SK-N-SH (cell line): Measurements from ENCODE around the gene AP2A2. TPM values are rescaled to one million over a fixed set of nuclear protein-coding genes. Genes with fewer than 3 reads are reported as not detected.

ENCODE experiments used
- CTCF ChIA-PET: fragments of 300-600, 350-600 bp; formaldehyde crosslinking; extraction: SDS; loops from one replicate; lab custom pipeline; 2021; lab: Yijun Ruan, JAX
- POLR2A ChIA-PET: fragments of 350-600 bp; sonication (Branson Sonifier 250); formaldehyde crosslinking; extraction: SDS; loops from one replicate; lab custom pipeline; 2020; ENCODE audit warnings: antibody characterized with exemption, inconsistent platforms; lab: Yijun Ruan, JAX
- DNase-seq: peaks from one replicate; pipeline ENCODE4 v3.0.0; 2012
- H2AFZ ChIP-seq: fragments of 200-600 bp; sonication (generic); 2 replicates; pipeline ENCODE4 v1.8.1; 2016; ENCODE audit warnings: antibody characterized with exemption, mild to moderate bottlenecking, low read depth
- H3F3A ChIP-seq: fragments of 200-600 bp; sonication (generic); replicated peaks from 2 replicates; pipeline ENCODE3; 2016; ENCODE audit warnings: antibody characterized with exemption, mild to moderate bottlenecking; ENCODE audit not compliant: insufficient read depth
- H3K27ac ChIP-seq, 2 experiments: fragments of 200-500 bp in 1 of 2; fragments of 200-600 bp in 1 of 2; sonication (Bioruptor generic) in 1 of 2; sonication (generic), shearing (Covaris generic) in 1 of 2; 2 replicates each; pipeline versions ENCODE4 v1.5.1 to v1.6.1; 2014 to 2016; ENCODE audit warnings: low read depth in 2 of 2, inconsistent platforms in 1 of 2, low read length in 1 of 2, mild to moderate bottlenecking in 1 of 2, mixed read lengths in 1 of 2
- H3K27me3 ChIP-seq: fragments of 200-600 bp; sonication (generic), shearing (Covaris generic); 2 replicates; pipeline ENCODE4 v1.6.1; 2016; ENCODE audit warnings: mixed run types; ENCODE audit not compliant: insufficient read depth
- H3K36me3 ChIP-seq, 2 experiments: fragments of 200-500 bp in 1 of 2; fragments of 200-600 bp in 1 of 2; sonication (Bioruptor generic) in 1 of 2; sonication (generic) in 1 of 2; replicated peaks in 1 of 2; 2 replicates each; pipeline versions ENCODE3 to v1.5.1; 2014 to 2016; ENCODE audit warnings: low read length in 1 of 2, mild to moderate bottlenecking in 1 of 2; ENCODE audit not compliant: insufficient read depth in 2 of 2, control insufficient read depth in 1 of 2
- H3K4me1 ChIP-seq, 2 experiments: fragments of 200-500 bp in 1 of 2; fragments of 200-600 bp in 1 of 2; sonication (Bioruptor generic) in 1 of 2; sonication (generic), shearing (Covaris generic) in 1 of 2; 2 replicates each; pipeline versions ENCODE4 v1.5.1 to v1.6.1; 2014 to 2016; ENCODE audit warnings: low read depth in 1 of 2, low read length in 1 of 2, mixed run types in 1 of 2; ENCODE audit not compliant: insufficient read depth in 2 of 2, control insufficient read depth in 1 of 2
- H3K4me2 ChIP-seq: fragments of 200-600 bp; sonication (generic), shearing (Covaris generic); 2 replicates; pipeline ENCODE4 v1.6.1; 2017; ENCODE audit warnings: mixed run types
- H3K4me3 ChIP-seq, 2 experiments: fragments of 200-500 bp in 1 of 2; fragments of 200-600 bp in 1 of 2; sonication (Bioruptor generic) in 1 of 2; sonication (generic), shearing (Covaris generic) in 1 of 2; 2 replicates each; pipeline versions ENCODE4 v1.5.1 to v1.8.1; 2014 to 2016; ENCODE audit warnings: low read depth in 2 of 2, inconsistent platforms in 1 of 2, low read length in 1 of 2, mild to moderate bottlenecking in 1 of 2, mixed read lengths in 1 of 2, moderate library complexity in 1 of 2
- H3K79me2 ChIP-seq: fragments of 200-600 bp; sonication (generic); 2 replicates; pipeline ENCODE4 v1.8.1; 2017; ENCODE audit warnings: mild to moderate bottlenecking; ENCODE audit not compliant: insufficient read depth
- H3K9ac ChIP-seq: fragments of 200-600 bp; sonication (generic); 2 replicates; pipeline ENCODE4 v1.6.1; 2017; ENCODE audit warnings: mixed run types
- H3K9me2 ChIP-seq: fragments of 200-600 bp; sonication (generic); 2 replicates; pipeline ENCODE4 v1.6.1; 2017; ENCODE audit warnings: mixed run types
- H3K9me3 ChIP-seq: fragments of 200-600 bp; sonication (generic); 2 replicates; pipeline ENCODE4 v1.6.1; 2017; ENCODE audit warnings: mixed run types, mild to moderate bottlenecking, moderate library complexity
- H4K20me1 ChIP-seq: fragments of 200-600 bp; sonication (generic); 2 replicates; pipeline ENCODE4 v1.6.1; 2017; ENCODE audit warnings: mild to moderate bottlenecking, mixed run types; ENCODE audit not compliant: insufficient read depth
- EP300 ChIP-seq, 2 experiments: IDR thresholded peaks; 2 replicates each; pipeline versions ENCODE4 v1.4.0 to v1.6.1; 2012; ENCODE audit warnings: borderline replicate concordance in 1 of 2, low read depth in 1 of 2, low read length in 1 of 2
- GABPA ChIP-seq: IDR thresholded peaks from 2 replicates; pipeline ENCODE4 v1.4.0; 2012; ENCODE audit warnings: low read depth, mild to moderate bottlenecking
- IRF3 ChIP-seq: fragments of 150-350 bp; IDR thresholded peaks from 2 replicates; pipeline ENCODE4 v1.6.1; 2016; ENCODE audit warnings: mild to moderate bottlenecking, low read depth, low read length
- MAX ChIP-seq: IDR thresholded peaks from 2 replicates; pipeline ENCODE4 v1.4.0; 2012; ENCODE audit warnings: low read depth
- MEF2A ChIP-seq: IDR thresholded peaks from 2 replicates; pipeline ENCODE4 v1.4.0; 2012; ENCODE audit warnings: low read depth, borderline replicate concordance
- NFIC ChIP-seq: IDR thresholded peaks from 2 replicates; pipeline ENCODE4 v1.4.0; 2012; ENCODE audit warnings: borderline replicate concordance
- PBX3 ChIP-seq: IDR thresholded peaks from 2 replicates; pipeline ENCODE4; 2012
- RCOR1 ChIP-seq: fragments of 150-350 bp; IDR thresholded peaks from 2 replicates; pipeline ENCODE4 v1.6.1; 2017; ENCODE audit warnings: antibody characterized with exemption, low read length
- SIN3A ChIP-seq: IDR thresholded peaks from 2 replicates; pipeline ENCODE4 v1.6.1; 2012; ENCODE audit warnings: low read depth, mild to moderate bottlenecking, low read length, moderate library complexity, borderline replicate concordance
- SMC3 ChIP-seq: IDR thresholded peaks from 2 replicates; pipeline ENCODE4 v1.6.1; 2012; ENCODE audit warnings: low read depth, low read length, improper control_type of control experiment
- TAF1 ChIP-seq: IDR thresholded peaks from 2 replicates; pipeline ENCODE4 v1.6.1; 2012; ENCODE audit warnings: low read depth, mild to moderate bottlenecking, low read length, moderate library complexity, borderline replicate concordance
- USF2 ChIP-seq: fragments of 150-350 bp; IDR thresholded peaks from 2 replicates; pipeline ENCODE4 v1.6.1; 2017; ENCODE audit warnings: antibody characterized with exemption, low read length, low read depth, borderline replicate concordance
- ZBTB33 ChIP-seq: IDR thresholded peaks from 2 replicates; pipeline ENCODE4 v1.4.0; 2012; ENCODE audit warnings: low read depth, borderline replicate concordance
- WGBS: methylation state at CpG from one replicate; pipeline ENCODE4 v1.1.6; 2017; ENCODE audit warnings: low lambda C conversion rate; 5-methylcytosine and 5-hydroxymethylcytosine counted together
- polyA plus RNA-seq, 3 experiments: library from polyadenylated mRNA; depleted of rRNA; stranded (reverse); fragments of >200 nt; gene quantifications; 2 replicates each; pipeline ENCODE4 v1.2.3, GENCODE V29; 2012

AP2A2 gene
- polyA plus RNA-seq, 1 of the 3 experiments (the other 2 are of a cell fraction), result 42.7 TPM

- 79% methylated on average over 12 of the region's 12 CpGs for WGBS
- POLR2A ChIA-PET, result no interaction called here
- CTCF ChIA-PET, result interaction anchor here (1.0 kb wide), 1 partner anchor 65 kb away, joined by 3 read pairs; no protein-coding TSS in a partner anchor
- Histone ChIP-seq H3F3A (no peaks in the 10 kb centered on the region), H3K9me3 (no peaks in the 10 kb centered on the region), H3K4me2 (no peak overlapping the region), H3K4me3 (no peak overlapping the region), H4K20me1 (no peaks in the 10 kb centered on the region), H3K9ac (no peak overlapping the region), H3K4me1 (no peaks in the 10 kb centered on the region), H2AFZ (no peak overlapping the region), H3K79me2 (no peaks in the 10 kb centered on the region), H3K27ac (no peak overlapping the region), H3K9me2 (no peaks in the 10 kb centered on the region)
- no peak for DNase-seq
- TF ChIP-seq IRF3 (no peak), RCOR1 (no peak), MEF2A (no peak), USF2 (no peak), GABPA (no peak), TAF1 (no peak), MAX (no peak), EP300 (IDR thresholded peaks at IDR 0.05; ENCODE audit: borderline replicate concordance in 1 of 2, low read depth in 1 of 2, low read length in 1 of 2) (no peak), PBX3 (no peak), SIN3A (no peak), NFIC (no peak), SMC3 (no peak), ZBTB33 (no peak)
- TF ChIP-seq, all 33 proteins: peak for 0
- Histone ChIP-seq H3K36me3 (no peaks in the 10 kb centered on the region), H3K27me3 (no peaks in the 10 kb centered on the region)
Measured at GRCh38 chr11:1017269-1018005, 91.8 kb downstream of the AP2A2 start.
